NCI-H2081 (cell line): ENCODE results near the gene E2F2.

Experiments used
- DNase-seq, 2 experiments: peaks; one replicate each; lab custom pipeline; 2025; lab: John Stamatoyannopoulos, UW

E2F2 gene

GRCh38 chr1:23530747-23531561 lies at the start of gene E2F2:
Gene E2F2 (minus strand): TSS chr1:23531233. CDS start chr1:23530793, 440 bp downstream.
- DNase-seq: peak; percentile 92 to 94

GRCh38 chr1:23578997-23579363 lies 47.9 kb upstream of the E2F2 start:
- DNase-seq: no peak

- DNase-seq: no peak
Measured at GRCh38 chr1:23578311-23578996, 47.4 kb upstream of the E2F2 start.

GRCh38 chr1:23577056-23578004 lies 46.3 kb upstream of the E2F2 start:
- DNase-seq: no peak

GRCh38 chr1:23576338-23577055 lies 45.5 kb upstream of the E2F2 start:
- DNase-seq: peak in 1 of 2 experiments; percentile 40

- no peak for DNase-seq
Measured at GRCh38 chr1:23575226-23575810, 44.3 kb upstream of the E2F2 start.

GRCh38 chr1:23574265-23574754 lies 43.3 kb upstream of the E2F2 start:
- DNase-seq: no peak

GRCh38 chr1:23573574-23574182 lies 42.6 kb upstream of the E2F2 start:
- no peak for DNase-seq

GRCh38 chr1:23571465-23571864 lies 40.4 kb upstream of the E2F2 start:
- DNase-seq: no peak

GRCh38 chr1:23570001-23570691 lies 39.1 kb upstream of the E2F2 start:
- DNase-seq: no peak

- no peak for DNase-seq
Measured at GRCh38 chr1:23568608-23569383, 37.8 kb upstream of the E2F2 start.

- DNase-seq: no peak
Measured at GRCh38 chr1:23567996-23568607, 37.1 kb upstream of the E2F2 start.

- no peak for DNase-seq
Measured at GRCh38 chr1:23567629-23567995, 36.6 kb upstream of the E2F2 start.

- no peak for DNase-seq
Measured at GRCh38 chr1:23566304-23566703, 35.3 kb upstream of the E2F2 start.

GRCh38 chr1:23565776-23566175 lies 34.7 kb upstream of the E2F2 start:
- DNase-seq: no peak

GRCh38 chr1:23564529-23565122 lies 33.6 kb upstream of the E2F2 start:
- no peak for DNase-seq

GRCh38 chr1:23563755-23564374 lies 32.8 kb upstream of the E2F2 start:
- no peak for DNase-seq

GRCh38 chr1:23563003-23563402 lies 32.0 kb upstream of the E2F2 start:
- no peak for DNase-seq
